ENCODE results near the gene HECTD1. TPM values are rescaled to one million over a fixed set of nuclear protein-coding genes. Genes with fewer than 3 reads are reported as not detected.

Gene HECTD1
- total RNA-seq, 1 experiment from 2014 or later = 138 TPM

DNA sequence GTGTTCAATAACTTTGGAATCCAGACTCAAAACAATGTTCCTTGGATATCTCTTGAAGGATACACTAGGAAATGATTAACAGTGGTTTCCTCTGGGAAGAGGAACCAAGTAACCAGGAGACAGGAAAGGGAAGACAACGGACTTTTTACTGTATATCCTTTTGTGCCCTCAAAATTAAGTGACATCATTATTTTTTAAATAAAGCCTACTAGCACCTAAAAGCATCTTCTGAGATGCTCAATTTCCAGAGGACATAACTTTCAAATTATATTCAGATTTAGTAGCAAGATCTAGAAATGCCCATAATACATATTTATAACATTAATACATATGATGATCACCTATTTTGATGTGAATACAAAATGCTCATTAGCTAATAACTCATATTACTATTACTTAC lies 6.5 kb downstream of the HECTD1 start:
- H3K4me3 ChIP-seq (ENCODE audit: low read depth, low read length, poor library complexity, severe bottlenecking) = no peak overlapping the region
- DNase-seq (ENCODE audit: low spot score) = no peak
- TF ChIP-seq EZH2 (IDR thresholded peaks at IDR 0.05; ENCODE audit: borderline replicate concordance, low read depth, low read length, poor library complexity, severe bottlenecking) = no peak
- TF ChIP-seq, protein P1, sequence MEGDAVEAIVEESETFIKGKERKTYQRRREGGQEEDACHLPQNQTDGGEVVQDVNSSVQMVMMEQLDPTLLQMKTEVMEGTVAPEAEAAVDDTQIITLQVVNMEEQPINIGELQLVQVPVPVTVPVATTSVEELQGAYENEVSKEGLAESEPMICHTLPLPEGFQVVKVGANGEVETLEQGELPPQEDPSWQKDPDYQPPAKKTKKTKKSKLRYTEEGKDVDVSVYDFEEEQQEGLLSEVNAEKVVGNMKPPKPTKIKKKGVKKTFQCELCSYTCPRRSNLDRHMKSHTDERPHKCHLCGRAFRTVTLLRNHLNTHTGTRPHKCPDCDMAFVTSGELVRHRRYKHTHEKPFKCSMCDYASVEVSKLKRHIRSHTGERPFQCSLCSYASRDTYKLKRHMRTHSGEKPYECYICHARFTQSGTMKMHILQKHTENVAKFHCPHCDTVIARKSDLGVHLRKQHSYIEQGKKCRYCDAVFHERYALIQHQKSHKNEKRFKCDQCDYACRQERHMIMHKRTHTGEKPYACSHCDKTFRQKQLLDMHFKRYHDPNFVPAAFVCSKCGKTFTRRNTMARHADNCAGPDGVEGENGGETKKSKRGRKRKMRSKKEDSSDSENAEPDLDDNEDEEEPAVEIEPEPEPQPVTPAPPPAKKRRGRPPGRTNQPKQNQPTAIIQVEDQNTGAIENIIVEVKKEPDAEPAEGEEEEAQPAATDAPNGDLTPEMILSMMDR (conservative IDR thresholded peaks at IDR 0.05; ENCODE audit: low read depth, low read length) = no peak
- ChIA-PET CTCF (interaction anchor here (0.7 kb wide), 1 partner anchor 157 kb away, joined by 3 read pairs; no protein-coding TSS in a partner anchor), POLR2A (ENCODE audit: low non-redundant PET) (no interaction called here)
- no peaks in the 10 kb centered on the region for H3K27me3 ChIP-seq (replicated peaks; ENCODE audit: insufficient read depth, low read depth, low read length, poor library complexity)
- peaks cover 16% of the 10 kb centered on the region for H3K36me3 ChIP-seq (ENCODE audit: insufficient read depth, low read length, poor library complexity, severe bottlenecking)
- intact Hi-C loops (cut with micrococcal nuclease; ENCODE audit: unreplicated experiment) = no loop called here
- no peaks in the 10 kb centered on the region for H3K9me3 ChIP-seq (ENCODE audit: low read depth, low read length, poor library complexity, severe bottlenecking)
- BruUV-seq (replicated peaks) = no TSS peak
- H3K4me1 ChIP-seq (ENCODE audit: insufficient read depth, low read length, poor library complexity, severe bottlenecking) = peaks cover 5% of the 10 kb centered on the region
- no peak overlapping the region for H3K27ac ChIP-seq (ENCODE audit: low read depth, low read length, poor library complexity, severe bottlenecking)

DNA sequence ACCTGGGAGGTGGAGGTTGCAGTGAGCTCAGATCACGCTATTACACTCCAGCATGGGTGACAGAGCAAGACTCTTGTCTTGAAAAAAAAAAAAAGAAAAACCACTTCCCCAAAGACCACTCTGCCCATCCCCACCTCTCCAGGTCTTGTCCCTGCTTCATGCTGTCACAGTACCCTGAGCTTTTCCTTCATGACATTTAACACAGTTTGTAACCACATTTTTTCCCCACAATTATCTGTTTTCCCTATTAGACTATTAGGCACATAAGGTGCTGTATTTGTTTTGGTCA lies 6.9 kb downstream of the HECTD1 start:
- DNase-seq (ENCODE audit: low spot score) = no peak
- BruUV-seq (replicated peaks) = no TSS peak
- H3K9me3 ChIP-seq (ENCODE audit: low read depth, low read length, poor library complexity, severe bottlenecking) = no peaks in the 10 kb centered on the region
- intact Hi-C loops (cut with micrococcal nuclease; ENCODE audit: unreplicated experiment) = no loop called here
- H3K36me3 ChIP-seq (ENCODE audit: insufficient read depth, low read length, poor library complexity, severe bottlenecking) = peaks cover 16% of the 10 kb centered on the region
- no peak overlapping the region for H3K4me3 ChIP-seq (ENCODE audit: low read depth, low read length, poor library complexity, severe bottlenecking)
- POLR2A ChIA-PET (ENCODE audit: low non-redundant PET) = no interaction called here
- TF ChIP-seq EZH2 (IDR thresholded peaks at IDR 0.05; ENCODE audit: borderline replicate concordance, low read depth, low read length, poor library complexity, severe bottlenecking) = no peak
- TF ChIP-seq, protein P1 (conservative IDR thresholded peaks at IDR 0.05; ENCODE audit: low read depth, low read length) = no peak
- no peak overlapping the region for H3K27ac ChIP-seq (ENCODE audit: low read depth, low read length, poor library complexity, severe bottlenecking)
- CTCF ChIA-PET = interaction anchor here (0.7 kb wide), 2 partner anchors 36 to 158 kb away, joined by 3 to 5 read pairs; no protein-coding TSS in a partner anchor
- no peaks in the 10 kb centered on the region for H3K27me3 ChIP-seq (replicated peaks; ENCODE audit: insufficient read depth, low read depth, low read length, poor library complexity)
- peaks cover 5% of the 10 kb centered on the region for H3K4me1 ChIP-seq (ENCODE audit: insufficient read depth, low read length, poor library complexity, severe bottlenecking)

DNA sequence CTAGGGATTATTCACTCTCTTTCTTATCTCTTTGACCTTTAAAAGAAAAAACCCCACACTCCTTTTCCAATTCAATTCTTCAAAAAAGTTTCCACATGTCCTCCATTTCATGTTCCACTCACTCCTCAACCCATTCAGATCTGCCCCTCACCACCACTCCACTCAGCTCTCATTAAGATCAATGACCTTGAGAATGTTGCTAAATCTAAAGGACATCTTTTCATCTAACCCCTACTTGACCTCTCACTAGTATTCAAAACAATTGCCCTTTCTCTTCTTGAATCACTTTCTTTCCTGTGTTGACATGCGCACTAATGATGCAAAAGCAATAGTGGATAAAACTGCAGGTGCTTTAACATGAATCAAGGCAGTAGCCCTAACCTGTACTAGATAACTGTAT lies 9.9 kb downstream of the HECTD1 start:
- DNase-seq (ENCODE audit: low spot score) = no peak
- no TSS peak for BruUV-seq (replicated peaks)
- no peak for TF ChIP-seq EZH2 (IDR thresholded peaks at IDR 0.05; ENCODE audit: borderline replicate concordance, low read depth, low read length, poor library complexity, severe bottlenecking)
- TF ChIP-seq, protein P1 (conservative IDR thresholded peaks at IDR 0.05; ENCODE audit: low read depth, low read length) = no peak
- CTCF ChIA-PET = no interaction called here
- peaks cover 10% of the 10 kb centered on the region for H3K36me3 ChIP-seq (ENCODE audit: insufficient read depth, low read length, poor library complexity, severe bottlenecking)
- intact Hi-C loops (cut with micrococcal nuclease; ENCODE audit: unreplicated experiment) = no loop called here
- H3K27ac ChIP-seq (ENCODE audit: low read depth, low read length, poor library complexity, severe bottlenecking) = no peak overlapping the region
- POLR2A ChIA-PET (ENCODE audit: low non-redundant PET) = no interaction called here
- H3K27me3 ChIP-seq (replicated peaks; ENCODE audit: insufficient read depth, low read depth, low read length, poor library complexity) = no peaks in the 10 kb centered on the region
- H3K4me1 ChIP-seq (ENCODE audit: insufficient read depth, low read length, poor library complexity, severe bottlenecking) = peaks cover 5% of the 10 kb centered on the region
- H3K9me3 ChIP-seq (ENCODE audit: low read depth, low read length, poor library complexity, severe bottlenecking) = no peaks in the 10 kb centered on the region
- no peak overlapping the region for H3K4me3 ChIP-seq (ENCODE audit: low read depth, low read length, poor library complexity, severe bottlenecking)
